Vagina (tissue), 2 donors: ENCODE measurements around the gene SYP. TPM values are rescaled to one million over a fixed set of nuclear protein-coding genes. Genes with fewer than 3 reads are reported as not detected.
"Not testable (repeated sequence)": the region's sequence is repeated elsewhere in the genome, so short reads cannot be mapped to it uniquely, and the experiment has no call there.

ENCODE experiments used
- DNase-seq, 2 donors: peaks; one replicate each; pipeline ENCODE4 v3.0.0-alpha.2; 2017; ENCODE audit errors: extremely low spot score in 2 of 2
- H3K27ac ChIP-seq: fragments of 200-600 bp; sonication (generic); one replicate; pipeline ENCODE4 v1.5.1; 2019
- H3K27me3 ChIP-seq: fragments of 200-600 bp; sonication (generic); one replicate; pipeline ENCODE4 v1.5.1; 2019
- H3K36me3 ChIP-seq, 2 donors: fragments of 200-600 bp; sonication (generic); one replicate each; pipeline ENCODE4 v1.5.1; 2017 to 2019
- H3K4me1 ChIP-seq: fragments of 200-600 bp; sonication (generic); one replicate; pipeline ENCODE4 v1.5.1; 2019
- H3K4me3 ChIP-seq, 2 donors: fragments of 200-600 bp; sonication (generic); 1 replicate in 1 of 2; 2 replicates in 1 of 2; pipeline ENCODE4 v1.5.1; 2016 to 2019
- H3K9me3 ChIP-seq: fragments of 200-600 bp; sonication (generic); one replicate; pipeline ENCODE4 v1.5.1; 2019
- POLR2A ChIP-seq, 2 donors: fragments of 450-650 bp; IDR thresholded peaks; one replicate each; pipeline ENCODE4 v1.6.1; 2017; ENCODE audit warnings: antibody characterized with exemption in 2 of 2, mild to moderate bottlenecking in 2 of 2, moderate library complexity in 2 of 2
- POLR2AphosphoS5 ChIP-seq, 2 donors: sonication (generic); formaldehyde crosslinking; IDR thresholded peaks; one replicate each; pipeline ENCODE4 v1.9.0; 2017; ENCODE audit warnings: antibody characterized with exemption in 2 of 2, mild to moderate bottlenecking in 2 of 2, low read depth in 1 of 2; ENCODE audit not compliant: insufficient read depth in 1 of 2
- intact Hi-C: fragments of 100-400 bp; cut with DNase I; formaldehyde crosslinking; loops from one replicate; pipeline ENCODE4 v1.15.1; 2023
- total RNA-seq: library from RNA; depleted of rRNA; stranded (reverse); fragments of >200 nt; gene quantifications from one replicate; pipeline ENCODE4 v1.2.3, GENCODE V29; 2016
- TF ChIP-seq, protein P1 (sequence below), 3 experiments: fragments of 450-650 bp in 2 of 3; fragments of 200-600 bp in 1 of 3; sonication (generic) in 1 of 3; IDR thresholded peaks; one replicate each; pipeline ENCODE4 v1.5.1; 2017 to 2019; ENCODE audit warnings: antibody characterized with exemption in 3 of 3, mild to moderate bottlenecking in 2 of 3, moderate library complexity in 2 of 3

SYP gene
- total RNA-seq, 1 donor from 2014 or later = 11.0 TPM

DNA sequence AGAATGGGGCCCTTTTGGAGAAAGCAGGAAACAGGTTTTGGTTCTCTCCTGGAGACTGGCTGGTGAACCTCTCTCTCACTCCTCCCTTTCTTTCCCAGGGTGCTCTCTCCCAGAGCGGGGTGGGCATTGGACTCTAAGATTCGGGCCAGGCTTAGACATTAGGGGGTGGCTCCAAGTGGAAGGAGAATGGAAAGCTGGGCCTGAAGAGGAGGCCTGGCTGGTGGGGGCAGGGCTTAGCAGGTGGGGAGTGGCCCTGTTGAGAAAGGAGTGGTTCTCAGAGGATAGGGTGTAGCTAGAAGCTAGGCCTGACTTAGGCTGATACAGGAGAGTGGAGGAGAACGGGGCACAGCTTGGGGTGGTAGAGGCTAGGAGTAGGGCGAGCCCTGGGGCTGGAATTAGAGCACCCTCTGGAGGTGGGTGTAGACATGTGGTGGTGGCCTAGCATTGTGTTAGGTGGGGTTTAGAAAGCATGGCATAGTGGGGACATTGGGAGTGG, 22.6 kb downstream of the SYP start:
- H3K4me3 ChIP-seq = no peak overlapping the region
- no peak for DNase-seq
- H3K27me3 ChIP-seq = no peaks in the 10 kb centered on the region
- intact Hi-C loops = loop anchor here (10.0 kb wide), 1 partner anchor 103 kb away; the partner anchor contains the start of genes PRAF2 and WDR45
- H3K9me3 ChIP-seq = no peaks in the 10 kb centered on the region
- no peaks in the 10 kb centered on the region for H3K36me3 ChIP-seq
- TF ChIP-seq POLR2AphosphoS5 (IDR thresholded peaks at IDR 0.05; ENCODE audit: insufficient read depth in 1 of 2, low read depth in 1 of 2) (no peak), POLR2A (IDR thresholded peaks at IDR 0.05) (no peak)
- TF ChIP-seq, protein P1, sequence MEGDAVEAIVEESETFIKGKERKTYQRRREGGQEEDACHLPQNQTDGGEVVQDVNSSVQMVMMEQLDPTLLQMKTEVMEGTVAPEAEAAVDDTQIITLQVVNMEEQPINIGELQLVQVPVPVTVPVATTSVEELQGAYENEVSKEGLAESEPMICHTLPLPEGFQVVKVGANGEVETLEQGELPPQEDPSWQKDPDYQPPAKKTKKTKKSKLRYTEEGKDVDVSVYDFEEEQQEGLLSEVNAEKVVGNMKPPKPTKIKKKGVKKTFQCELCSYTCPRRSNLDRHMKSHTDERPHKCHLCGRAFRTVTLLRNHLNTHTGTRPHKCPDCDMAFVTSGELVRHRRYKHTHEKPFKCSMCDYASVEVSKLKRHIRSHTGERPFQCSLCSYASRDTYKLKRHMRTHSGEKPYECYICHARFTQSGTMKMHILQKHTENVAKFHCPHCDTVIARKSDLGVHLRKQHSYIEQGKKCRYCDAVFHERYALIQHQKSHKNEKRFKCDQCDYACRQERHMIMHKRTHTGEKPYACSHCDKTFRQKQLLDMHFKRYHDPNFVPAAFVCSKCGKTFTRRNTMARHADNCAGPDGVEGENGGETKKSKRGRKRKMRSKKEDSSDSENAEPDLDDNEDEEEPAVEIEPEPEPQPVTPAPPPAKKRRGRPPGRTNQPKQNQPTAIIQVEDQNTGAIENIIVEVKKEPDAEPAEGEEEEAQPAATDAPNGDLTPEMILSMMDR (IDR thresholded peaks at IDR 0.05) = no peak
- H3K27ac ChIP-seq = peak overlapping the region; percentile 60
- H3K4me1 ChIP-seq = peaks cover 12% of the 10 kb centered on the region

DNA sequence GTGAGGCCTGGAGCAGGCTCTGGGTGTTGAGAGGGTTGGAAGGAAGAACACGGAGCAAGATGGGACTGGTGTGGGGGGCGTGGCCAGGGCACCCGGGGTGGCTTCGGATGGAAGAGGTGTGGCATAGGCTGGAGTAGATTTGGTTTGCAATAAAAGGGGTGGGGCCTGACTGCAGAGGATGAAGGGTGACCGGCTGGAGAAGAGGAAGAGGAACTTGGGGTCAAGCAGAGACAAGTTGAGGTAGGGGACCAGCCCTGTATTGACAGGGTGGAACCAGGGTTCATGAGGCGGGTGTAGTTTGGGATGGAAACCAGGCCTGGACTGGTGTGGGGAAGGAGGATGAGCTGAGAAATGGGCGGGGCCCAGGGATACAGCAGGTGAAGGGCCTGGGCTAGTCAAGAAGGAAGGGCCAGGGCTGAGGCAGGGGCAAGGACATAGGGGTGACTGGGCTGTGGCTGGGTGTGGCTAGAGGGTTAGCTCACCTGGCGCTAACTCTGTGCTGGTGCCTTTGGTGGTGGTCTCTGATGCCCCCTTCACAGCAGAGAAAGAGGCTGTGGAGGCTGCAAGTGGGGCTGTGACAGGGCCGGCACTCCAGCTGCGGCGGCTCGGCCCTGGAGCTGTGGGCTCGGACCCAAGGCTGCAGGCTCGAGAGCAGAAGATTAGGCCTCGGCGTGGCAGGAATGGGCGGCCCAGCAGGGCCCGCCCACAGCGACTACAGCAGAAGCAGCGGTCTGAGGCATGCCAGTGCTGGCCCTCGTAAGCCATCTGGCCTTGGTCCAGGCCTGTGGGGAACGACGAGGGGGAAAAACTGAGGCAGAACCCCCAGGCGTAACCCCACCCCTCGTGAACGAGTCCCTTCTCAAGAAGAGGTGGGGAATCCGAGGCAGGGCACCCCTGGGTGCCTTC, 23.3 kb downstream of the SYP start:
- Histone ChIP-seq H3K4me3 (no peak overlapping the region), H3K9me3 (no peaks in the 10 kb centered on the region), H3K36me3 (no peaks in the 10 kb centered on the region), H3K4me1 (peaks cover 12% of the 10 kb centered on the region), H3K27ac (peak overlapping the region; percentile 60), H3K27me3 (no peaks in the 10 kb centered on the region)
- TF ChIP-seq POLR2A (IDR thresholded peaks at IDR 0.05) (no peak), POLR2AphosphoS5 (IDR thresholded peaks at IDR 0.05; ENCODE audit: insufficient read depth in 1 of 2, low read depth in 1 of 2) (no peak)
- intact Hi-C loops = loop anchor here (10.0 kb wide), 1 partner anchor 102 kb away; the partner anchor contains the start of genes PRAF2 and WDR45
- no peak for DNase-seq

DNA sequence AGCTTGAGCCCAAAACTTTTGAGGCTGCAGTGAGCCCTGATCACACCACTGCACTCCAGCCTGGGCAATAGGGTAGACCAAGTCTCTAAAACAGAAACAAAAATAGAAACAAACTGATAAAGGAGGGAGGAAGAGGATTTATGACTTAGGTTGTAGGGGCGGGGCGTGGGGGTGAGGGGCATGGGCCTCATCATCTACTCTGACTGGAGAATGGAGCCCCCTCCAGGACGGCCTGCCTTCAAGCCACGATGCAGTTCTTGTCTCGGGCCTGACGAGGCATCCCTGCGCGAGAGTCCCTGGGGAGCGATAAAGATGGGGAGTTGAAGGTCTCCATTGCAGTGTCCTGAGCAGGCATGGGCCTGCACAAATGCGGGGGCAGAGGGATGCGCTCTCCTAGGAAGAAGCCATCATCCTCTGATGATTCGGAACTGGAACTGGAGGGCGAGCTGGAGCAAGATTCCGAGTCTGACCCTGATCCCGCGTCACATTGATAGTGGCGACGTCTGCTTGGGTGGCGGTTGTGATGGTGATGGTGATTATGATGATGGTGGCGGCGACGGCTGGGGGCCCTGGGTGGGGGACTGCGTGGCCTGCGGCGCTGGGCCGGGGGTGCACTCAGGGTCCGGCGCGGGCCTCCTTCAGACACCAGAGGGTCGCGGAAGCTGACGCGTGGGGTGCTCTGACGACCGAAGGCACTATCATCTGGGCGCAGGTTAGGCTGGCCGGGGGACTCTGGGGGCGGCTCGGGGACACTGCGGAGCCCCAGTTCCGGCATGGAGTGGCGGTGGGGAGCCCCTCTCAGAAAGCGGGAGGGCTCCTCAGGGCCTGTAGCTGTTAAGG, 24.3 kb downstream of the SYP start:
- peaks cover 12% of the 10 kb centered on the region for H3K4me1 ChIP-seq
- H3K36me3 ChIP-seq = no peaks in the 10 kb centered on the region
- DNase-seq = no peak

DNA sequence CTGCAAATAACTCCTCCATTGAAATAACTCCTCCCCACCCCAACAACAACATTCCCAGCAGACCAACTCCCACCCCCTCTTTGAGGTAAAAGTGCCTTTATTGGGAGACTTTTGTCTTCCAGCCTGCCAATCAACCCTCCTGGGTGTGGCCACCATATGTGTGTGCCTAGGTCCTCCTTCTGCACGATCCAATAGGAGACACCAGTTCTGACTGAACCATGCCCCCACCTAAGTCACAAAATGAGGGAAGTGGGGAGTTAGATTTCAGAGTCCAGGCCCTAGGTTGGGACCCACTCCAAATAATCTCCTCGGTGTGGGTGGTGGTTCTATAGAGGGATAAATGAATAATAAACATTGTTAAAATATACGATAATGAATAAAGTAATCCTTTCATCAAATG, 25.3 kb downstream of the SYP start:
- Histone ChIP-seq H3K36me3 (no peaks in the 10 kb centered on the region), H3K27ac (peak overlapping the region; percentile 90), H3K4me3 (no peak overlapping the region), H3K9me3 (no peaks in the 10 kb centered on the region), H3K27me3 (no peaks in the 10 kb centered on the region), H3K4me1 (peaks cover 12% of the 10 kb centered on the region)
- TF ChIP-seq, protein P1 (IDR thresholded peaks at IDR 0.05) = no peak
- TF ChIP-seq POLR2AphosphoS5 (IDR thresholded peaks at IDR 0.05; ENCODE audit: insufficient read depth in 1 of 2, low read depth in 1 of 2) (no peak), POLR2A (IDR thresholded peaks at IDR 0.05) (no peak)
- DNase-seq = no peak
- intact Hi-C loops = loop anchor here (10.0 kb wide), 1 partner anchor 100 kb away; the partner anchor contains the start of genes PRAF2 and WDR45

More for the DNA sequence above, 24.3 kb downstream of the SYP start:
- no peaks in the 10 kb centered on the region for H3K27me3 ChIP-seq
- H3K9me3 ChIP-seq = no peaks in the 10 kb centered on the region
- TF ChIP-seq POLR2AphosphoS5 (IDR thresholded peaks at IDR 0.05; ENCODE audit: insufficient read depth in 1 of 2, low read depth in 1 of 2) = no peak
- no peak overlapping the region for H3K4me3 ChIP-seq
- peak overlapping the region; percentile 60 for H3K27ac ChIP-seq
- intact Hi-C loops = loop anchor here (10.0 kb wide), 1 partner anchor 101 kb away; the partner anchor contains the start of genes PRAF2 and WDR45

DNA sequence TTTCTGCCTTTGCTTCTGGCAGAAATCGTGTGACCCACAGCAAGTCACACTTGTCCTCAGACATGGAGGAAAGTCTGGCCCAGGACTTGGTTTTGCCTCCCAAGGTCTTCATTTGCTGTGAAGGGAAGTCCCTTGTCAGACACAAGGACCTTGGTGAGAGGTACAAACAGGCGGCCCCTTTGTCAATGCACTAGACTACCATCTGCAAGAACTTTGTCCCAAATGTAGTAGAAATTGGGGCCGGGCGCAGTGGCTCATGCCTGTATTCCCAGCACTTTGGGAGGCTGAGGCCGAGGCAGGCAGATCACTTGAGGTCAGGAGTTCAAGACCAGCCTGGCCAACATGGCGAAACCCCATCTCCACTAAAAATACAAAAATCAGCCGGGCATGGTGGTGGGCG, 26.4 kb downstream of the SYP start:
- Histone ChIP-seq H3K4me3 (peak overlapping the region in 1 of 2 donors; percentile 73), H3K4me1 (peaks cover 12% of the 10 kb centered on the region), H3K27ac (peak overlapping the region; percentile 90)
- H3K9me3 ChIP-seq, DNase-seq, H3K27me3 ChIP-seq, H3K36me3 ChIP-seq: not testable (repeated sequence)
- intact Hi-C loops = loop anchor here (10.0 kb wide), 1 partner anchor 99 kb away; the partner anchor contains the start of genes PRAF2 and WDR45

DNA sequence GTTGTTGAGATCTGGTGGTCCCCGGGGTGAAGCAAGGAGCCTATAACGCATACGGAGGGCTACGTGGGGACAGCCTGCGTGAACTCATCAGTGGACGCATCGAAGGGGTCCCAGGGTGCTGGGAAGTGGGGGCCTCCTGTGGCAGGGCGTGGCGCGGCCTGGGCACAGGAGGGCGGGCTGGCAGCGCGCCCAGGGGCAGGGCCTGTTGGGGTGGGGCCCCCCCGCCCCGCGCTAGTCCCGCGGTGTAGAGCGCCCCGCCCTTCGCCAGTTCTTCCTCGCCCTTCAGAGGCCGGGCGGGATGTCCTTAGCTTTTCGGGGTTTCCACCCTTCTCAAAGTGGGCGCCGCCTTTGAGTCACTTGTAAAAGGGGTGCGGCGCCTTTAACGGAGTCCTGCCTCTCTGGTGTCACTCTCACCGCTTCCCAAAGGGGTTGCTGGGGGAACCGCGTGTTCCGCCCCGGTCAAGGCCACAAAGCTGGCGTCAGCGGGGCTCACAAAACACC, 27.7 kb downstream of the SYP start:
- no peak for TF ChIP-seq POLR2A (IDR thresholded peaks at IDR 0.05)
- peak; percentile 31 to 43 for TF ChIP-seq POLR2AphosphoS5 (IDR thresholded peaks at IDR 0.05; ENCODE audit: insufficient read depth in 1 of 2, low read depth in 1 of 2)
- Histone ChIP-seq H3K4me1 (peaks cover 12% of the 10 kb centered on the region), H3K4me3 (peak overlapping the region; percentile 63 to 73), H3K27ac (peak overlapping the region; percentile 90), H3K9me3 (no peaks in the 10 kb centered on the region), H3K36me3 (no peaks in the 10 kb centered on the region), H3K27me3 (no peaks in the 10 kb centered on the region)
- intact Hi-C loops = loop anchor here (10.0 kb wide), 1 partner anchor 98 kb away; the partner anchor contains the start of genes PRAF2 and WDR45
- DNase-seq = no peak
